ENCODE results near the gene PGLYRP2. TPM values are rescaled to one million over a fixed set of nuclear protein-coding genes. Genes with fewer than 3 reads are reported as not detected.

PGLYRP2 gene
- total RNA-seq, 1 experiment from 2014 or later, result not detected

DNA sequence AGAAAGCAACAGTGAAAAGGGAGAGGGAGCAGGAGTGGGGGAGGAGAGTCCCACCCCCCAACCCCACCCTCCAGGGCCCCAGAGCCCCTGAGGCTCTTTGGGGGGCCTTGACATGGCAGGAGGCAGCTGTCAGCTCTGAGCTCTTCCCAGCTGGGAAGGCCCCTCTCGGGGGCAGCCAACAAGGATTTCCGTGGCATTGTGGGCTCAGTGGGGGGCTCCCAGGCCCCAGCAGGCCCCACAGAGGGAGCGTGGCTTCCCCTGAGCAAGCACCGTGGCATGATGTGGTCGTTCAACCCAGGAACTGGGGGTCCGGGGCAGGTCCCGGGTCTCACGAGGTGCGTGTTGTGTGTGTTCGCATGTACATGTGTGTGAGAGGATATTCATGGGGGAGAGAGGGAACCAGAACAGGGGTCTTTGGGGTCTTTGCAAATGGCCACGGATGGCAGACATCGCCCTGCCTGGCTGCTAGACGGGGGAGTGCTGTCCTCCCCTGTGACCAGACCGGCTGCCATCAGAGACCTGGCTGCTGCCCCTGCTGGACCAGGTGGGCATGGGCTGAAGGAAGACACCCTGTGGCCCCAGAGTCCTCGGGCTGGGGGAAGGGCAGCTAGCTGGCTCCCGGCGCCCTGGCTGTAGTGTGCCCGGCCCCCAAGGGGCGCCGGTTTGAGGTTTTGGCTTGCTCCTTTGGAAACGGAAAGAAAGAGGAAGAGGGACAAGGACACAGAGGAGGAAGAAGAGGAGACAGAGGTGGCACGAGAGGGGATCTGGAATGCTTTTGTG is 56.8 kb downstream of the PGLYRP2 start:
- in situ Hi-C loops (cut with HindIII; ENCODE audit: low pct_unique_long_range_greater_than_20kb, low sequenced_read_pairs), result no loop called here
- no peak for DNase-seq (ENCODE audit: low read depth, low spot score)

GRCh38 chr19:15421721-15422260 is 57.5 kb downstream of the PGLYRP2 start:
- in situ Hi-C loops (cut with HindIII; ENCODE audit: low pct_unique_long_range_greater_than_20kb, low sequenced_read_pairs), result no loop called here
- DNase-seq (ENCODE audit: low read depth, low spot score), result no peak

DNA sequence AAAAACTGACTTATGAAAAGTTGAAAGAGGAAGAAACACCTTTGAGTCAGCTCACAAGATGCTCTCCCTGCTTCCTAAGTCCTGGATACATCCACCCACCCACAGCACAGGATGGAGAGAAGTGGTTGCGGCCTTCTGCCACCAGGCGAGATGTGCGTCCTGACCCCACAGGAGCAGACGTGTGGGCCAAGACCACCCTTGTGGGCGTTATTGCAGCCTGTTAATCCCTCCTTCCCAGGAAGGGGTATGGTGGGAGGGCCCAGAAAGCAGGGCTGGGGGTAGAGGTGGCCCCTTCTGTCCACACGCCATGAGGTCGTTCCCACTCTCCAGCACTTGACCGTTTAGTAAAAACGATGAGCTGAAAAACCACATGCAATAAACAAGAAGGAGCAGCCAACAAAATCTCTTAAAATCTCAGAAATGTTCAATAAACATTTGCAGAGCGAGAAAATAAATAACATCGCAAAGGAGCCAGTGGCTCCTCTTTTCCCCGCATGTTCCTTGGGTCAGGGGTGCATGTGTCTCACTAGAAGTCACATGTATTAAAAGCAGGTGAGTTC is 58.1 kb downstream of the PGLYRP2 start:
- in situ Hi-C loops (cut with HindIII; ENCODE audit: low pct_unique_long_range_greater_than_20kb, low sequenced_read_pairs), result no loop called here
- no peak for DNase-seq (ENCODE audit: low read depth, low spot score)

GRCh38 chr19:15419413-15420025 is 59.8 kb downstream of the PGLYRP2 start:
- no peak for DNase-seq (ENCODE audit: low read depth, low spot score)
- in situ Hi-C loops (cut with HindIII; ENCODE audit: low pct_unique_long_range_greater_than_20kb, low sequenced_read_pairs), result no loop called here

Small RNA genes within 50 kb of the gene (small RNA-seq; reads per million reads assigned to genes)
- 0 reads per million in 2 experiments for gene MIR1470

Other genes with a start within 250 kb of the PGLYRP2 start
- gene EPHX3, start 247.1 kb downstream of the PGLYRP2 start, total RNA-seq (2014; rRNA removed; shearing (Covaris generic)), result not detected in 2 replicates
- gene BRD4, start 147.0 kb downstream of the PGLYRP2 start, total RNA-seq (2014; rRNA removed; shearing (Covaris generic)), result 16.2 and 22.6 TPM in 2 replicates
- gene AKAP8, start 99.7 kb downstream of the PGLYRP2 start, total RNA-seq (2014; rRNA removed; shearing (Covaris generic)), result 11.5 and 11.9 TPM in 2 replicates
- gene AKAP8L, start 60.5 kb downstream of the PGLYRP2 start, total RNA-seq (2014; rRNA removed; shearing (Covaris generic)), result 41.1 and 41.9 TPM in 2 replicates
- 3.4 and 3.6 TPM in 2 replicates for gene WIZ, start 29.5 kb downstream of the PGLYRP2 start, total RNA-seq (2014; rRNA removed; shearing (Covaris generic))
- not detected in 2 replicates for gene RASAL3, start 15.0 kb downstream of the PGLYRP2 start, total RNA-seq (2014; rRNA removed; shearing (Covaris generic))
- not detected in 2 replicates for gene CYP4F22, start 29.0 kb upstream of the PGLYRP2 start, total RNA-seq (2014; rRNA removed; shearing (Covaris generic))
- gene CYP4F8, start 135.7 kb upstream of the PGLYRP2 start, total RNA-seq (2014; rRNA removed; shearing (Covaris generic)), result not detected in 2 replicates
- gene CYP4F3, start 161.4 kb upstream of the PGLYRP2 start, total RNA-seq (2014; rRNA removed; shearing (Covaris generic)), result not detected in 2 replicates
- not detected in 2 replicates for gene CYP4F12, start 193.6 kb upstream of the PGLYRP2 start, total RNA-seq (2014; rRNA removed; shearing (Covaris generic))
- not detected in 2 replicates for gene OR10H2, start 248.5 kb upstream of the PGLYRP2 start, total RNA-seq (2014; rRNA removed; shearing (Covaris generic))